ENCODE results near the gene MID1.

Gene MID1

DNA sequence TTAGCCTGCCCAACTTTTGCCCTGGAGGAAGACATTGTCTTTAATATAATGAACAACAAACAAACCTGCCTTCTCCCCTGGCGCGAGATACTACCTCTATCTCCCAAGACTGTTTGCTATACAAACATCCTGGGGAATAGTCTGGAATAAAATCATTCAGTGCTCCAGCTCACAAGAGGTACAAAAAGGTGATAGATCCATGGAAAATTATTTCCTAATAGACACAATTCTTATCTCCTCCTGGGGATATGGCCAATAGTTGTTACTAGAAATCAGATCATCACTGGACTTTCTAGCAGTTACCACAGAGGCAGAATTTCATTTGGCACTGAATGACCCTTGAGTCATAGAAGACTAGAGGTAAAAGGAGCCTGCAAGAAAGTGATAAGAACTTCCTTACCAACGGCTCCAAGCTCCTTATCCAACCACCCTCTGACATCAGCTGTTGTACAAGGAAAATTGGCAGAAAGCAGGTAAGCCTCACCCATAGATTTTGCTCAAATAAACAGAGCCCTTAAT, 38.1 kb downstream of the MID1 start:
- in situ Hi-C loops (cut with HindIII; ENCODE audit: low pct_unique_long_range_greater_than_20kb, low sequenced_read_pairs) = no loop called here
- no peak for DNase-seq (ENCODE audit: low read depth in 1 of 2, low spot score in 1 of 2)
- no peak for TF ChIP-seq JUND (IDR thresholded peaks at IDR 0.05; ENCODE audit: low read depth)

DNA sequence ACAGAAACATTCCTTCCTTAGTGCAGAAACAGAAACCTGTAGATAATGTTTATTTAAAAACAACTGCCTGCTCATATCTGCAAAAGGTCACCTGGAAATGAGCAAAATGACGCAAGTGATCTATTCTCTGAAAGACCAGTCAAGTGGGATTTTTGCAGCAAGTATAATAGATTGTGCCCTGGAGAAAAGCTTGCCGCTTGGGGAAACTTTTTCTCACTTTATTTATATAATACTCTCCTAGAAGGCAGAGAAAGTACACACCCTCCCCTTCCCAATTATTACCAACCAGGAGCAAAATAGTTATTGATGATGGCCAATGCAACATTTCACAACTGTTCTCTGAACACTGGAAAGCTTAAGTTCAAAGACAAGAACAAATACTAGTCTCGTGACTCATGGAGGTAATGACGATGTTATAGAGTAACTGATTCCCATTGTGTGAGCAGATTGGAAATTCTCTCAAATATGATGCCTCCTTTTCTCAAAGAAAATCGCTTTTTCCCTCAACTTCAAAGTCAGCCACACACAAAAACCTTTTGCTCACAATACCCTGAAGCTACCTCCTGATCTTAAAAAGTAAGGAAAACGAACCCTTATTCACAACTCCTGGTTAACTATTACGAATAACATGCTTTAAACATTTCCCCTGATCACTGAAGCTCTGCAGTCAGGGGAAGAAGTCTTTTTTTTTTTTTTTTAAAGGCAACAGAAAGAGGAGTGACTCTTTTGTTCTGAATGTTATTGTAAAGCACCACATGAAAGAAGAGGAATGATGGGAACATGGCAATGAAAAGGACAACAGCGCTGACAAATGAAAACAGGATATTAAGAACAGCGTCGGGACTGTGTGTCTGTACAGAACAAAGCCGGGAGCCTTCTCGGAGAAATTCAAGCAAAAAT, 41.0 kb downstream of the MID1 start:
- no peak for TF ChIP-seq JUND (IDR thresholded peaks at IDR 0.05; ENCODE audit: low read depth)
- in situ Hi-C loops (cut with HindIII; ENCODE audit: low pct_unique_long_range_greater_than_20kb, low sequenced_read_pairs) = no loop called here
- no peak for DNase-seq (ENCODE audit: low read depth in 1 of 2, low spot score in 1 of 2)

DNA sequence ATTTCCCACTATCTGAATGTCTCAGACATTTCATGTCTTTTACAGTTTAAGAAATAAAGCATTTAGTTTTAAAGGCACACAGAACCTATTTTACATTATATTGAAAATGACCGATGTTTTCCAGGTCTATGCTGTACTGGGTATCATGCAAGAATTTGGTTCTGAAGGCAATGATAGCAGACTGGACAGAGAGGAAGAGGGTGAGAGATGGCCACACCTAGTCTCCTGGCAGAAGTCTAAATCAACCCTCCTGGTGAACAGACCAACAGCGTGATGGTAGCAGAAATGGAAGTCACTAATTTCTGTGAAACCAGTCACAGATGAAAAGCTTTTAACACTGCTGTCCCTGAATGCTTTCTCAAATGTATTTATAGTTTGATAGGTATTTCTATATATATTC, 41.9 kb downstream of the MID1 start:
- no peak for DNase-seq (ENCODE audit: low read depth in 1 of 2, low spot score in 1 of 2)
- TF ChIP-seq JUND (IDR thresholded peaks at IDR 0.05; ENCODE audit: low read depth) = no peak
- in situ Hi-C loops (cut with HindIII; ENCODE audit: low pct_unique_long_range_greater_than_20kb, low sequenced_read_pairs) = no loop called here

DNA sequence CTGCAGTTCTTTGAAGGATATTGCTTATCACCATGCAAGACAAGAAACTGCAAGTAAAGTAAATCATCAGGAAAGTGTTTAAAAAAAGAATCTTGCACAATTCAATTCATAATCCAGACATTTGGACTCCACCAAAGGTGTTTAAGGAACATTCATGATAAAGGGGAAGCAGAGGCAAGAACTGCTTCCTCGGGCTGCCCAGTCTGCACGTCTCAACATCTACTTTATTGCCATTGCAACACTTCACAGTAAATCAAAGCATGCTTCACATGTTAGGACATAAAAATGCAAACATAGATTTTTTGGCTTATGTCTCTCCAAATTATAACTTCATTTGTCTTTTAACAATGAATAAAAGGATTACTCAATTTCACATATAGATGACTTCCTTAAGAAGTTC, 42.5 kb downstream of the MID1 start:
- TF ChIP-seq JUND (IDR thresholded peaks at IDR 0.05; ENCODE audit: low read depth) = no peak
- in situ Hi-C loops (cut with HindIII; ENCODE audit: low pct_unique_long_range_greater_than_20kb, low sequenced_read_pairs) = no loop called here
- DNase-seq (ENCODE audit: low read depth in 1 of 2, low spot score in 1 of 2) = no peak

DNA sequence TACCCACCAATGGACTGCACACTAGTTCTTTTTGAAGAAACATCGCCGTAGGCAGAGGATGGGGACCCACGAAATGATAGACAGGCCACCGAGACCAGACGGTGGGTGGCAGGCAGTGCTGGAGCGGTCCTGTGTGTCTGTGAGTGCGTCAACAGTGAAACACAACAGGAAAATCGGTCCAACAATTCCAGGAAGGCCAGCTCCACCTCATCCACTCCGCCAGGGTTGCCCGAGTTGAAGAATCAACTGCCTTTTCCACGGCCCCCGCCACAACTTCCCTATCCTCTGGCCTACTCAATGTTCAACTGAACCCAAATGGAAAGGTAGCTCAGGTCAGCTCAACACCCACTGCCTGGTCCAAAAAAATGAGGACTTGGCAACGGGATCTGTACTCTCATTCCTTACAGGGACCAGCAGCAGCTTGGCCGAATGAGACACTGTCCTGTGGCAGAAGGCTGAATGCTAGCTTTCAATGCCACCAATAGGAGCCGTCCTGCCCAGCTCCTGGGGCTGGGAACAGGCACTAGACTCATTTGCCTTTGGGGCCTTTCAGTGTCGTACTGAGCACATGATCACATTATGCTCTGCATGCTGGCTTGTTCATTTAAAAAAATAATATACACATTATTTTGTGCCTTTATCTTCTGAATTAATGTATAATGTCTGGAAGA, 43.5 kb downstream of the MID1 start:
- TF ChIP-seq JUND (IDR thresholded peaks at IDR 0.05; ENCODE audit: low read depth) = no peak
- in situ Hi-C loops (cut with HindIII; ENCODE audit: low pct_unique_long_range_greater_than_20kb, low sequenced_read_pairs) = no loop called here
- no peak for DNase-seq (ENCODE audit: low read depth in 1 of 2, low spot score in 1 of 2)

DNA sequence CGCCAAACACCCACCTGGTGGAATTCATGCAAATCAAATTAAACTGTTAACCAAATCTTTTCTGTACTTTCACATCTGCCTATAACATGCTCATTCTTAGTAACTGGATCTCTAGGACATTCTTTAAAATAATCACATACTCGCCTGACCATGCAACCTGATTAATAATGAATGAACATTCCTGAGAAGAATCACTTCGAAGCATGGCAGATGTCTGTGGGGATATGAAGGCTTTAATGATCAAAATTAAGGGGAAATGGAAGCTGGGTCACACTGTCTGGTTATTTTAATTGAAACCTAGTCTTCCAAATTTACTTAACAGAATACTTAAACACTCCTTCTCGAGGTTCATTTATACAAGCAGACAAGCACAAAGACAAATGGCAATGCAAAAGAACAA, 44.2 kb downstream of the MID1 start:
- in situ Hi-C loops (cut with HindIII; ENCODE audit: low pct_unique_long_range_greater_than_20kb, low sequenced_read_pairs) = no loop called here
- no peak for DNase-seq (ENCODE audit: low read depth in 1 of 2, low spot score in 1 of 2)
- no peak for TF ChIP-seq JUND (IDR thresholded peaks at IDR 0.05; ENCODE audit: low read depth)

DNA sequence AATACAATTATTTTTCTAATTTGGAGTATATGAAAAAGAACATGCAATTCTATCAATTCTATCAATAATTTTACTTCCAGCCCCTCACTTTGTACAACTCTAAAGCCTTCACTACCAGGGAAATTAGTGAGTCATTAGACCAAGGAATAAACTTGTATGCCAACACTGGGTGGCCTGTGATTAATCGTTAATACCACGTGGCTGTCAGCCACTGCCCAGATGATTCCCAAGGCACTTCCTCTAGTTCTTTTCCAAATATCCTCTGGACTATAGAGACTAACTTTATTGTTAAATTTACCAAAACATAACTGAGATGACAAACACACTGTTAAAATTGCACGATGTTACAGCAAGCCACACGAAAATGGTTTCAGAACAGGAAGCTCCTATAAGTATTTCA, 45.7 kb downstream of the MID1 start:
- in situ Hi-C loops (cut with HindIII; ENCODE audit: low pct_unique_long_range_greater_than_20kb, low sequenced_read_pairs) = no loop called here
- no peak for DNase-seq (ENCODE audit: low read depth in 1 of 2, low spot score in 1 of 2)
- TF ChIP-seq JUND (IDR thresholded peaks at IDR 0.05; ENCODE audit: low read depth) = no peak

DNA sequence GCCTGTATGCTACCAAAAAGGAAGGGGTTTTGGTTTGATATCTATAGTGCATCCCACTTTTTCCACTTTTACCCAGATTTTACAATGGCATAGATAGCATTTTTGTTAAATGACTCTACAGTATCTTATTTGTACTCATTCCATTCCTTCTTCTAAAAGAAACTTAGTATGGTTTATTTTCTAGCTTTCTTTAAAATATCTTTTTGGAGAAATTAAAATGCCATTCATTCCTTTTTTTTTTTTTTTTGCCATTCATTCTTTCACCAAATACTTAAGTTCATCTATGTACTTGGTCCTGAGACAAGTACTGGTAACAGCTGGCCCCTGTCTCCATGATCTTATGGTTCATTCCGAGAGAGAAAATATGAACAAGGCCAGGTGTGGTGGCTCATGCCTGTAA, 49.1 kb downstream of the MID1 start:
- no peak for TF ChIP-seq JUND (IDR thresholded peaks at IDR 0.05; ENCODE audit: low read depth)
- DNase-seq (ENCODE audit: low read depth in 1 of 2, low spot score in 1 of 2) = no peak
- in situ Hi-C loops (cut with HindIII; ENCODE audit: low pct_unique_long_range_greater_than_20kb, low sequenced_read_pairs) = no loop called here

DNA sequence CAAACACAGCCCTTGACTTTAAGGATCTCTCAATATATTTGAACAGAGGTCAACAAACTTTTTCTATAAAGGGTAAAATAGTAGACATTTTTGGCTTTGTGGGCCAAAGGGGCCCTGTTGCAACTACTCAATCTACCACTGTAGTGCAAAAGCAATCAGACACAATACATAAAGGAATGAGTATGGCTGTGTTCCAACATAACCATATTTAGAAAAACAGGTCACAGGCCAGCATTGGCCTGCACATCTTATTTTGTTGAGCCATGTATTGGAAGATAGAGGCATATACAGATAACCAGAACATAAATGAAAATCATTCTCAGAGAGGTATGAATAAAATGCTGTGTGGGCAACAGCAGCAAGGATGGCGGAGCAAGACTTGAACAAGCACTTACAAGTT, 49.8 kb downstream of the MID1 start:
- TF ChIP-seq JUND (IDR thresholded peaks at IDR 0.05; ENCODE audit: low read depth) = no peak
- DNase-seq (ENCODE audit: low read depth in 1 of 2, low spot score in 1 of 2) = no peak
- in situ Hi-C loops (cut with HindIII; ENCODE audit: low pct_unique_long_range_greater_than_20kb, low sequenced_read_pairs) = no loop called here

DNA sequence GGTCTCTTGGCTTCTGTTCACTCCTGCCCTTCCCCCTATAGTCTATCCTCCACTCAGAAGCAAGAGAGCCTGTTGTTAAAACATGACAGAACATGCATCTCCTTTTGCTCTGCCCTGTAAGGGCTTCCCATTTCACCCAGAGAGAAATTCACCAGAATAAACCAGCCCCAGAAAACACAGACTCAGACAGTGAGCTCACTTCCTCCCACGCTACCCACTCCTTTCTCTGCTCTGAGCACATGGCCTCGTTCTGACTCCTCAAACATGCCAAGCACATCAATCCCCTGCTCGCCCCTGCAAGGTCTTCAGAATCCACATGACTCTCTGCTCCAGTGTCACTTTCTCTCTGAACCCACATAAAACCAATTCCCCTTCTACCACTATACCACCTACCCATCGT, 50.4 kb downstream of the MID1 start:
- no peak for DNase-seq (ENCODE audit: low read depth in 1 of 2, low spot score in 1 of 2)
- in situ Hi-C loops (cut with HindIII; ENCODE audit: low pct_unique_long_range_greater_than_20kb, low sequenced_read_pairs) = no loop called here

DNA sequence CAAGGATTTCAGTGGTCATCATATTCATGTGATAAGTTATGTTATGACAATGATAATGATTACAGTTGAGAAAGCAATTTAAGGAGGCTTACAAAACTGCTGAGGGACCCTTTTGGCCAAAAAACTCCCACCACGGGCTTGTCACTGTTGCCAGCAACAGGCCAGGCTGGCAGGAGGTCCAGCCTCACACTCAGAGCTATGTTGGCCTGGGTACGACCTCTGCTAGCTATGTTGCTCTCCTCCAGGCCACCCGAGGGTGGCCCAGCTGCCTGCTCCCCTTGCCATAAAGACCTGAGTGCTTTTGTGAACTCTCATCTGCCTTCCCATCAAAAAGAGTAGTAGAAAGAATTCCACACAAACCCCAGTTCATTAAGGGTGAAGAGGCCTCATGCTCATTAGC, 52.0 kb downstream of the MID1 start:
- no peak for TF ChIP-seq JUND (IDR thresholded peaks at IDR 0.05; ENCODE audit: low read depth)
- in situ Hi-C loops (cut with HindIII; ENCODE audit: low pct_unique_long_range_greater_than_20kb, low sequenced_read_pairs) = no loop called here
- no peak for DNase-seq (ENCODE audit: low read depth in 1 of 2, low spot score in 1 of 2)

More for the DNA sequence above, 50.4 kb downstream of the MID1 start:
- no peak for TF ChIP-seq JUND (IDR thresholded peaks at IDR 0.05; ENCODE audit: low read depth)

DNA sequence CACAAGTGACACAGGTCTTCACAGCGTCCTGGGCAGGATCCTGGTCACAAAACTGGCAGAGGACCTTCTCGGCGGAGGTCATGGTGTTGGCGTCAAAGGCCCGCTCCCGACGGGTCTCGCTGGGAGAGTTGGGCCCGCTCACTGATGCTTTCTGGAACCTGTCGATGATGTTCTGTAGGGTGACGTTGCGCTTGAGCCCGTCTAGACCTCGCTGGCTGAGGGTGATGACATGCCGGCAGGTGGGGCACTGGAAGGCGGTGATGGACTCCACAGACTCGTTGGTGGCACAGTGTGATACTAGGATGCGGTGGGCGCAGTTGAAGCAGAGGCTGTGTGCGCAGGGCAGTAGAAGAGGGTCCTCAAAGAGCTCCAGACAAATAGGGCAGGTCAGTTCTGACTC, 53.2 kb downstream of the MID1 start:
- no peak for DNase-seq (ENCODE audit: low read depth in 1 of 2, low spot score in 1 of 2)
- TF ChIP-seq JUND (IDR thresholded peaks at IDR 0.05; ENCODE audit: low read depth) = no peak
- in situ Hi-C loops (cut with HindIII; ENCODE audit: low pct_unique_long_range_greater_than_20kb, low sequenced_read_pairs) = no loop called here

DNA sequence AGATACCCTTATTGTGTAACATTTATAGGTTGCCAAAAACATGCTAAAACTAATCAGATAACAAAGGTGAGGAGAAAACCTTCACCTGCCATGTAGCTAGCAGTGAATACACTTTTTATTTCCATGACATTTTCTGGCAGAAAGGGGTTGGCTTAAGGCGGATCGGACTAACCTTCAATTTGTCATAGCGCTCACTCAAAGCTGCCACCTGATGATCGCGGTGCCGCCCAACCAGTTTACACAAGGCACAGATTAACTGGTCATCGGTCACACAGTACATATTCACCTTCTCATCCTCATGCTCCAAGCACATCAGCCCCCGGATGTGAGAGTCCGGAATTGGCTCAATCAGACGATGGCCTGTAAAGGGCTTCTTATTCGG, 53.7 kb downstream of the MID1 start:
- TF ChIP-seq JUND (IDR thresholded peaks at IDR 0.05; ENCODE audit: low read depth) = no peak
- in situ Hi-C loops (cut with HindIII; ENCODE audit: low pct_unique_long_range_greater_than_20kb, low sequenced_read_pairs) = no loop called here
- DNase-seq (ENCODE audit: low read depth in 1 of 2, low spot score in 1 of 2) = no peak

Measured in T47D (cell line).